HepG2 (cell line): ENCODE measurements around the gene IFT122. TPM values are rescaled to one million over a fixed set of nuclear protein-coding genes. Genes with fewer than 3 reads are reported as not detected.
A peak's percentile ranks its signal among the peaks of the same experiment; 100 is the strongest.

Source experiments
- ADNP ChIP-seq: sonication (generic); formaldehyde crosslinking; IDR thresholded peaks from 2 replicates; pipeline ENCODE4 v1.4.0; 2020; ENCODE audit warnings: missing genetic modification reagents
- BRD4 ChIP-seq: sonication (generic); formaldehyde crosslinking; IDR thresholded peaks from 2 replicates; pipeline ENCODE4 v1.4.0; 2020; ENCODE audit warnings: missing genetic modification reagents
- DNMT3B ChIP-seq: conservative IDR thresholded peaks from 2 replicates; pipeline ENCODE4 v1.6.1; 2016; ENCODE audit warnings: missing biosample characterization, control low read depth
- FOXO1 ChIP-seq: sonication (generic); formaldehyde crosslinking; IDR thresholded peaks from 2 replicates; pipeline ENCODE4 v1.4.0; 2020; ENCODE audit warnings: missing genetic modification reagents
- JUND ChIP-seq: sonication (generic); formaldehyde crosslinking; IDR thresholded peaks from 2 replicates; pipeline ENCODE4 v1.8.0; 2022; ENCODE audit warnings: mild to moderate bottlenecking, missing genetic modification reagents
- MTF1 ChIP-seq: sonication (generic); formaldehyde crosslinking; IDR thresholded peaks from 2 replicates; pipeline ENCODE4 v1.5.0; 2020; ENCODE audit warnings: missing genetic modification reagents
- RFXAP ChIP-seq: sonication (generic); formaldehyde crosslinking; IDR thresholded peaks from 2 replicates; pipeline ENCODE4 v1.4.0; 2020; ENCODE audit warnings: missing genetic modification reagents, borderline replicate concordance
- SUZ12 ChIP-seq: fragments of 150-350 bp; IDR thresholded peaks from 2 replicates; pipeline ENCODE4 v1.6.1; 2014; ENCODE audit warnings: low read depth, low read length
- TGIF2 ChIP-seq: IDR thresholded peaks from 2 replicates; pipeline ENCODE4 v1.6.1; 2016; ENCODE audit warnings: control low read depth, missing compliant biosample characterization
- ZNF484 ChIP-seq: sonication (generic); formaldehyde crosslinking; IDR thresholded peaks from 2 replicates; pipeline ENCODE4 v1.5.1; 2020; ENCODE audit warnings: mild to moderate bottlenecking, low read depth, missing genetic modification reagents, borderline replicate concordance
- ZNF850 ChIP-seq: sonication (generic); formaldehyde crosslinking; conservative IDR thresholded peaks from 2 replicates; pipeline ENCODE4 v1.9.0; 2021; ENCODE audit warnings: mild to moderate bottlenecking, missing genetic modification reagents
- ZNF891 ChIP-seq: sonication (generic); formaldehyde crosslinking; IDR thresholded peaks from 2 replicates; pipeline ENCODE4 v1.5.0; 2020; ENCODE audit warnings: mild to moderate bottlenecking, missing genetic modification reagents
- polyA plus RNA-seq, 8 experiments: library from polyadenylated mRNA; depleted of rRNA in 3 of 8; stranded (reverse) in 7 of 8; unstranded in 1 of 8; fragments of >200 nt; fragmentation: Illumina TruSeq in 4 of 8; extraction: Trizol in 4 of 8; gene quantifications; 2 replicates each; pipeline versions ENCODE4 v1.2.1 to v1.2.3, GENCODE V29; 2011 to 2016; ENCODE audit warnings: low read depth in 4 of 8, missing spikeins in 1 of 8, mixed read lengths in 1 of 8; ENCODE audit not compliant: insufficient read depth in 1 of 8
- total RNA-seq, 5 experiments: library from RNA; depleted of rRNA; stranded (reverse); fragments of >200 nt; fragmentation: Illumina TruSeq; extraction: Trizol; gene quantifications; 2 replicates each; pipeline ENCODE4 v1.2.3, GENCODE V29; 2016; ENCODE audit warnings: low read depth in 1 of 5
- TF ChIP-seq, protein P1 (sequence below): sonication (generic); formaldehyde crosslinking; IDR thresholded peaks from 2 replicates; pipeline ENCODE4 v1.5.1; 2020; ENCODE audit warnings: mild to moderate bottlenecking, missing genetic modification reagents, borderline replicate concordance
- TF ChIP-seq, protein P2 (sequence below): sonication (generic); formaldehyde crosslinking; IDR thresholded peaks from 2 replicates; pipeline ENCODE4 v1.5.0; 2020; ENCODE audit warnings: missing genetic modification reagents, mild to moderate bottlenecking, borderline replicate concordance
- TF ChIP-seq, protein P3 (sequence below), 2 experiments: fragments of 450-650 bp in 1 of 2; sonication (generic) in 1 of 2; formaldehyde crosslinking in 1 of 2; IDR thresholded peaks; 2 replicates each; pipeline versions ENCODE4 v1.6.1 to v1.8.0; 2016 to 2022; ENCODE audit warnings: antibody characterized with exemption in 1 of 2, mild to moderate bottlenecking in 1 of 2, missing genetic modification reagents in 1 of 2
- TF ChIP-seq, protein P4 (sequence below): sonication (generic); formaldehyde crosslinking; IDR thresholded peaks from 2 replicates; pipeline ENCODE4 v1.4.0; 2020; ENCODE audit warnings: missing genetic modification reagents
- TF ChIP-seq, protein P5 (sequence below): sonication (generic); formaldehyde crosslinking; IDR thresholded peaks from 2 replicates; pipeline ENCODE4 v1.8.0; 2022; ENCODE audit warnings: mild to moderate bottlenecking, missing genetic modification reagents, borderline replicate concordance

The IFT122 gene
- total and polyA plus RNA-seq, 2 of the 13 experiments (the other 11 are each of a cell fraction or from before 2014, with no cell fraction given) = 10.1 to 10.3 TPM

DNA sequence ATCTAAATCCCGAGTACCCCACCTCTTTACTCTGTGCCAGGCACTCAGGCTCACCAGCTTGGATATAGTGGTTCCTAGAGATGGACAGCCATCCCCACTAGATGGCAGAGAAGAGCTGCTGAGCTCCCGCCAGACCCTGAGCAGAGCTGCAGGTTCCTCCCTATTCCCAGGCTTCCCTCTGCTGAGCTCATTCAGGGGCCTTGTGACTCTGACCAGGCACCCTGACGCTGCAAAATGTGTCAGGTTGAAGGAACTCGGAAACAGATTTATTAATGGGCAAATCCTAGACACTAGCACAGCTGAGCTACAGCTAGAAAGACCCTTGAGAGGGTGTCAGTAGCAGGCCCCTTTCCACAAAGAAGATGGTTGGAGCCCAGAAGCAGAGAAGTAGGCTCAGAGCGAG lies 50.2 kb downstream of the IFT122 start (continued):
- TF ChIP-seq JUND (CRISPR knock-in tag) (no peak), BRD4 (no peak), ZNF484 (CRISPR knock-in tag) (no peak), TGIF2 (CRISPR knock-in tag) (no peak), FOXO1 (CRISPR knock-in tag) (no peak), ADNP (CRISPR knock-in tag) (no peak), ZNF891 (peak; percentile 61; the same call in 1 of the 2 replicates), MTF1 (CRISPR knock-in tag) (no peak), SUZ12 (no peak), DNMT3B (CRISPR knock-in tag) (no peak), RFXAP (CRISPR knock-in tag) (no peak), ZNF850 (CRISPR knock-in tag) (no peak)
- TF ChIP-seq, protein P1, sequence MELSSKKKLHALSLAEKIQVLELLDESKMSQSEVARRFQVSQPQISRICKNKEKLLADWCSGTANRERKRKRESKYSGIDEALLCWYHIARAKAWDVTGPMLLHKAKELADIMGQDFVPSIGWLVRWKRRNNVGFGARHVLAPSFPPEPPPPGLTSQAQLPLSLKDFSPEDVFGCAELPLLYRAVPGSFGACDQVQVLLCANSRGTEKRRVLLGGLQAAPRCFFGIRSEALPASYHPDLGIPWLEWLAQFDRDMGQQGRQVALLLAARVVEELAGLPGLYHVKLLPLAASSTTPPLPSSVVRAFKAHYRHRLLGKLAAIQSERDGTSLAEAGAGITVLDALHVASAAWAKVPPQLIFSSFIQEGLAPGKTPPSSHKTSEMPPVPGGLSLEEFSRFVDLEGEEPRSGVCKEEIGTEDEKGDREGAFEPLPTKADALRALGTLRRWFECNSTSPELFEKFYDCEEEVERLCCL (CRISPR knock-in tag) = no peak
- TF ChIP-seq, protein P2, sequence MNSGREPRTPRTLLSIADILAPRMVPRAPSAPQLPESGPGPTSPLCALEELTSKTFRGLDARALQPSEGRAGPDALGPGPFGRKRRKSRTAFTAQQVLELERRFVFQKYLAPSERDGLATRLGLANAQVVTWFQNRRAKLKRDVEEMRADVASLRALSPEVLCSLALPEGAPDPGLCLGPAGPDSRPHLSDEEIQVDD = no peak
- TF ChIP-seq, protein P3, sequence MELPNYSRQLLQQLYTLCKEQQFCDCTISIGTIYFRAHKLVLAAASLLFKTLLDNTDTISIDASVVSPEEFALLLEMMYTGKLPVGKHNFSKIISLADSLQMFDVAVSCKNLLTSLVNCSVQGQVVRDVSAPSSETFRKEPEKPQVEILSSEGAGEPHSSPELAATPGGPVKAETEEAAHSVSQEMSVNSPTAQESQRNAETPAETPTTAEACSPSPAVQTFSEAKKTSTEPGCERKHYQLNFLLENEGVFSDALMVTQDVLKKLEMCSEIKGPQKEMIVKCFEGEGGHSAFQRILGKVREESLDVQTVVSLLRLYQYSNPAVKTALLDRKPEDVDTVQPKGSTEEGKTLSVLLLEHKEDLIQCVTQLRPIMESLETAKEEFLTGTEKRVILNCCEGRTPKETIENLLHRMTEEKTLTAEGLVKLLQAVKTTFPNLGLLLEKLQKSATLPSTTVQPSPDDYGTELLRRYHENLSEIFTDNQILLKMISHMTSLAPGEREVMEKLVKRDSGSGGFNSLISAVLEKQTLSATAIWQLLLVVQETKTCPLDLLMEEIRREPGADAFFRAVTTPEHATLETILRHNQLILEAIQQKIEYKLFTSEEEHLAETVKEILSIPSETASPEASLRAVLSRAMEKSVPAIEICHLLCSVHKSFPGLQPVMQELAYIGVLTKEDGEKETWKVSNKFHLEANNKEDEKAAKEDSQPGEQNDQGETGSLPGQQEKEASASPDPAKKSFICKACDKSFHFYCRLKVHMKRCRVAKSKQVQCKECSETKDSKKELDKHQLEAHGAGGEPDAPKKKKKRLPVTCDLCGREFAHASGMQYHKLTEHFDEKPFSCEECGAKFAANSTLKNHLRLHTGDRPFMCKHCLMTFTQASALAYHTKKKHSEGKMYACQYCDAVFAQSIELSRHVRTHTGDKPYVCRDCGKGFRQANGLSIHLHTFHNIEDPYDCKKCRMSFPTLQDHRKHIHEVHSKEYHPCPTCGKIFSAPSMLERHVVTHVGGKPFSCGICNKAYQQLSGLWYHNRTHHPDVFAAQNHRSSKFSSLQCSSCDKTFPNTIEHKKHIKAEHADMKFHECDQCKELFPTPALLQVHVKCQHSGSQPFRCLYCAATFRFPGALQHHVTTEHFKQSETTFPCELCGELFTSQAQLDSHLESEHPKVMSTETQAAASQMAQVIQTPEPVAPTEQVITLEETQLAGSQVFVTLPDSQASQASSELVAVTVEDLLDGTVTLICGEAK (IDR thresholded peaks at IDR 0.05) = no peak
- TF ChIP-seq, protein P3 (CRISPR knock-in tag; IDR thresholded peaks at IDR 0.05) = 0 out of 2 replicates have a peak, but pooled peaks have one; percentile 21
- TF ChIP-seq, protein P4, sequence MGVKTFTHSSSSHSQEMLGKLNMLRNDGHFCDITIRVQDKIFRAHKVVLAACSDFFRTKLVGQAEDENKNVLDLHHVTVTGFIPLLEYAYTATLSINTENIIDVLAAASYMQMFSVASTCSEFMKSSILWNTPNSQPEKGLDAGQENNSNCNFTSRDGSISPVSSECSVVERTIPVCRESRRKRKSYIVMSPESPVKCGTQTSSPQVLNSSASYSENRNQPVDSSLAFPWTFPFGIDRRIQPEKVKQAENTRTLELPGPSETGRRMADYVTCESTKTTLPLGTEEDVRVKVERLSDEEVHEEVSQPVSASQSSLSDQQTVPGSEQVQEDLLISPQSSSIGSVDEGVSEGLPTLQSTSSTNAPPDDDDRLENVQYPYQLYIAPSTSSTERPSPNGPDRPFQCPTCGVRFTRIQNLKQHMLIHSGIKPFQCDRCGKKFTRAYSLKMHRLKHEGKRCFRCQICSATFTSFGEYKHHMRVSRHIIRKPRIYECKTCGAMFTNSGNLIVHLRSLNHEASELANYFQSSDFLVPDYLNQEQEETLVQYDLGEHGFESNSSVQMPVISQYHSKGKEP (CRISPR knock-in tag) = no peak
- TF ChIP-seq, protein P5, sequence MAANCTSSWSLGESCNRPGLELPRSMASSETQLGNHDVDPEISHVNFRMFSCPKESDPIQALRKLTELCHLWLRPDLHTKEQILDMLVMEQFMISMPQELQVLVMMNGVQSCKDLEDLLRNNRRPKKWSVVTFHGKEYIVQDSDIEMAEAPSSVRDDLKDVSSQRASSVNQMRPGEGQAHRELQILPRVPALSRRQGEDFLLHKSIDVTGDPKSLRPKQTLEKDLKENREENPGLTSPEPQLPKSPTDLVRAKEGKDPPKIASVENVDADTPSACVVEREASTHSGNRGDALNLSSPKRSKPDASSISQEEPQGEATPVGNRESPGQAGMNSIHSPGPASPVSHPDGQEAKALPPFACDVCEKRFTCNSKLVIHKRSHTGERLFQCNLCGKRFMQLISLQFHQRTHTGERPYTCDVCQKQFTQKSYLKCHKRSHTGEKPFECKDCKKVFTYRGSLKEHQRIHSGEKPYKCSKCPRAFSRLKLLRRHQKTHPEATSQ (CRISPR knock-in tag) = no peak
